AG09309 (cell line): Measurements from ENCODE around the gene CDH4.

Experiments
- DNase-seq: peaks from one replicate; pipeline ENCODE4 v3.0.0-alpha.2; 2010; ENCODE audit warnings: low read depth
- H3K4me3 ChIP-seq: 2 replicates; pipeline ENCODE4 v1.5.1; 2011; ENCODE audit warnings: mild to moderate bottlenecking, low read depth, low read length, moderate library complexity; ENCODE audit not compliant: control insufficient read depth
- TF ChIP-seq, protein P1 (sequence below): IDR thresholded peaks from 2 replicates; pipeline ENCODE4 v1.5.1; 2011; ENCODE audit warnings: mild to moderate bottlenecking, low read depth, low read length, inconsistent platforms; ENCODE audit not compliant: insufficient read depth, control insufficient read depth; ENCODE audit errors: missing control alignments

The CDH4 gene

DNA sequence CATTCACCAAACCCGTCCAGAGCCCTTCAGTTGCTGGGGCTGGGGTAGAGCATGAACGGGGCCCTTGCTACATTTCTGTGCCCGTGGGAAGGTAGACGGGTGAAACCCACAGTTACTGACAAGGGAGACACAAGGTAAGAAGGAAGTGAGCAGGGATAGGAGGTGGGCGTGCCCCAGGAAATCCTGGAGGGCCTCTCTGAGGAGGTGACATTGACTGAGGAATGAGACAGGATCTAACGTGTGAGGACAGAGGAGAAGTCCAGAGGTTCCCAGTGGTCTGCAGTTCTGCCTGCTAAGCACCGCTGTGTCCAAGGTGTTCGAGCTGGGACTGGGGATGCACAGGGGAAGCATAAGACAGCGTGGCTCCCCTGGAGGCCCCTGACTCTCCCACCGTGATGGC is 378.8 kb downstream of the CDH4 start:
- TF ChIP-seq, protein P1, sequence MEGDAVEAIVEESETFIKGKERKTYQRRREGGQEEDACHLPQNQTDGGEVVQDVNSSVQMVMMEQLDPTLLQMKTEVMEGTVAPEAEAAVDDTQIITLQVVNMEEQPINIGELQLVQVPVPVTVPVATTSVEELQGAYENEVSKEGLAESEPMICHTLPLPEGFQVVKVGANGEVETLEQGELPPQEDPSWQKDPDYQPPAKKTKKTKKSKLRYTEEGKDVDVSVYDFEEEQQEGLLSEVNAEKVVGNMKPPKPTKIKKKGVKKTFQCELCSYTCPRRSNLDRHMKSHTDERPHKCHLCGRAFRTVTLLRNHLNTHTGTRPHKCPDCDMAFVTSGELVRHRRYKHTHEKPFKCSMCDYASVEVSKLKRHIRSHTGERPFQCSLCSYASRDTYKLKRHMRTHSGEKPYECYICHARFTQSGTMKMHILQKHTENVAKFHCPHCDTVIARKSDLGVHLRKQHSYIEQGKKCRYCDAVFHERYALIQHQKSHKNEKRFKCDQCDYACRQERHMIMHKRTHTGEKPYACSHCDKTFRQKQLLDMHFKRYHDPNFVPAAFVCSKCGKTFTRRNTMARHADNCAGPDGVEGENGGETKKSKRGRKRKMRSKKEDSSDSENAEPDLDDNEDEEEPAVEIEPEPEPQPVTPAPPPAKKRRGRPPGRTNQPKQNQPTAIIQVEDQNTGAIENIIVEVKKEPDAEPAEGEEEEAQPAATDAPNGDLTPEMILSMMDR = no peak
- H3K4me3 ChIP-seq = no peak overlapping the region
- DNase-seq = no peak

DNA sequence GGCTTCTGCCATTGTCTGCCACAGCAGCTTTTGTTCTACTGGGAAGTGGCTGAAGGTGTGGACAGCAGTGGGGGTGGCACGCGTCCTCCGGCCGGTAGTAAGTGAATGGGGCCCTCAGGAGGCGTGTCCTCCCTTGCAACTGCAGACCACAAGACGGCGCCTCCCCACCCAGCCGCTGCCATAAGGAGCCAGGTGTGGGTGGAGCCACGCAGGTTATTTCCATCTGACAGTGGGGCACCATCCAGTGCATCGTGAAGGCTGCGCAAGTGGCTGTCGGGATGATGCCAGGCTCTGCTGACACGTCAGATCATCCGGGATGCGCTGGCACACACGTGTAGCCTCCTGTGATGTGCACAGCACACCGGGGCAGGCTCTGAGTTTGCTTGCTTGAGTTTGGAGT is 379.7 kb downstream of the CDH4 start:
- TF ChIP-seq, protein P1 = no peak
- no peak overlapping the region for H3K4me3 ChIP-seq
- no peak for DNase-seq

DNA sequence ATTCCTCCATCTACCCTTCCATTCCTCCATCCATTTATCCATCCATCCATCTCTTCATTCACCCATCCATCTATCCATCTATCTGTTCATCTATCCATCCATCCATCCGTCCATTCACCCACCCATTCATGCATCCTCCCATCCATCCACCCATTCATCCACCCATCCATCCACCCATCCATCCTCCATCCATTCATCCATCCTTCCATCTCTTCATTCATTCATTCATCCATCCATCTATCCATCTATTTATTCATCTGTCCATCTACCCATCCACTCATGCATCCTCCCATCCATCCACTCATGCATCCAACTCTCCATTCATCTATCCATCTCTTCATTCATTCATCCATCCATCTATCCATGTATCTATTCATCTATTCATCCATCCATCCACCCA is 380.9 kb downstream of the CDH4 start:
- TF ChIP-seq, protein P1 = no peak
- no peak overlapping the region for H3K4me3 ChIP-seq
- no peak for DNase-seq

DNA sequence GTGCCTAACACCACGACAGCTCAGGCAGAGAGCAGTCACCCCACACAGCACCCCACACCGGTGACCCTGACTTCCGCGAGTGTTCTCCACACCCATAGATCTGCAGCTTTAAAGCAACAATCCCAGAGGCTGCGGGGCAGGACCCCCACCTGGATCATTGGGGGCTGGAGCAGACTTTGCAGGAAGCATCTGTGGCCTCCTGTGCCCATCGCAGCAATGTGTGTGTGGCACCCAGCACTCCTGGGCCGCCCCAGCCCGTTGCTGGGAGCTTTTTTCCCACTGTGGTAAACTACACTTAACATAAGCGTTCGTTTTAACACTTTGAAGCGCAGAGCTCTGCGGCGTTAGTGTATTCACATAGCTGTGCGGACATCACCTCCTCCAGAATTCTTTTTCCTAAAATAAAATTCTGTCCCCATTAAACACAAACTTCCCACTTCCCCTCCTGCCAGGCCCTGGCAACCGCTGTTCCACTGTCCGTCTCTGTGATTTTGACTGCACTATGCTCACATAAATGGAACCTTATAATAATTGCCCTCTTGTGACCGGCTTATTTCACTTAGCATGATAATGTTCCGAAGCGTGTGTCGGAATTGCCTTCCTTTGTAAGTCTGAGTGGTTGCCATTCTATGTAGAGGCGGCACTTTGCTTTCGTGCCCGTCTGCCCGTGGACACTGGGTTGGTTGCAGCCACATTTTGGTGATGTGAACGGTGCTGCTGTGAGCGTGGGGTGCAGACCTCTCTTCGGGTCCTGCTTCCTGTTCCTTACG is 382.5 kb downstream of the CDH4 start:
- no peak for DNase-seq
- TF ChIP-seq, protein P1 = no peak
- no peak overlapping the region for H3K4me3 ChIP-seq

DNA sequence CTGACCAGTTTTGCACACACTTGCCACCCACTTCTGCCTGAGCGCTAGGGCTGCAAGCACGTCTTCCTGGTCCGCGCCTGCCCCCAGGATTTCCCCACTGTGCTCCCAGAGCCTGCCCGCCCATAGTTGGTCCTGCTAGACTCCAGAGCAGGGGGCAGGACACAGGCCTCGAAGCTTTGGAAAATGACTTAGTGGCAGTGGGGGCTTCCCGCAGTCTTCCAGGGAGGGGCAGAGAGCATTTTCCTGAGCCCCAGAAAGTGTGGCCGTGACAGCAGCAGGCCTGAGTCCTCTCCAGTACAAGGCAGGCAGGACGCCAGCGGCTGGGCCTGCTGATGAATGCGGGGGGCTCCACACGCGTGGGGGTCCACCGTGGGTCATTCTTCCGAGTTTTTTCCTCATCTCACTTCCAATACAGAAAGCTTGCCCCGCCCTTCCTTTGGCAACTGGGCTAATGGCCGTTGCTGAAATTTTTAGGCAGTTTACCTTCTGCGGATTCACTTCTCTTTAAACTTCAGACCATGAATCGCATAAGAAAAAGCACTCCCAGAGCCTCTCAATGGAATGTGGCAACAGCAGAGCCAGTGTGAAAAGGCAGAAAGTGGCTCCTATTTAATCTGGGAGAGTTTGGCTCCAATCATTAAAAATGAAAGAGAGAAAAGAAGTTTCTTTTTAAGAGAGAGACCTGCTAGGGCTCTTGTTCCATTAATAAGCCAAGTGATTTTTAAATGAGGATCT is 383.8 kb downstream of the CDH4 start:
- H3K4me3 ChIP-seq = no peak overlapping the region
- TF ChIP-seq, protein P1 = no peak
- no peak for DNase-seq

DNA sequence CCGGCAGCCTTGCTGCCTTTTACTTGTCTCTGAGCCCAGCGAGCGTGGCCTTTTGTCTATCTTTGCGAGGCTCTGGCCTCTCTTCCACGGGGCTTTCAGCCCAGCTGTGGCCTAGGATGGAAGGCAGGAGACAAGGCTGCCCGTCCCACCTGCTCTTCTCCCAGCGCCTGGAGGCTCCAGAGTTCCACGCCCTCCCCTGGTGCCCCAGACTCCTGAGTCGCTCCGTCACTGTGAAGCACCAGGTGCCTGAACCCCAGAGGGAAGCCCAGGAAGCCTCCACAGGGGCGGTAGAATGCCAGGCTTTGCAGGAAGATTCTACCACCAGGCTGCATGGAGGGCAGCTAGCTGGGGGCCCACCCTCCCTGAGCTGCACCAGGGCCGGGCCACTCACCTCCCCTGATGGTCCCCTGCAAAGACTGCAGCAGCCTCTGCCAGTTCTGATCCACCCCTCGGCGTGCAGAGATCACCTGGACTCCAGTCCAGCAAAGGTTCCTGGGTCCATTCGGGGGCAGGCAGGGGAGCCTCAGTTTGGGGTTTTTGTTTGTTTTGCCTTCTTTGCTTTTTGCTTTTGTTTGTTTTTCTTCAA is 384.6 kb downstream of the CDH4 start:
- no peak overlapping the region for H3K4me3 ChIP-seq
- TF ChIP-seq, protein P1 = no peak
- DNase-seq = no peak
